ENCODE data around the gene IGSF21.

DNA sequence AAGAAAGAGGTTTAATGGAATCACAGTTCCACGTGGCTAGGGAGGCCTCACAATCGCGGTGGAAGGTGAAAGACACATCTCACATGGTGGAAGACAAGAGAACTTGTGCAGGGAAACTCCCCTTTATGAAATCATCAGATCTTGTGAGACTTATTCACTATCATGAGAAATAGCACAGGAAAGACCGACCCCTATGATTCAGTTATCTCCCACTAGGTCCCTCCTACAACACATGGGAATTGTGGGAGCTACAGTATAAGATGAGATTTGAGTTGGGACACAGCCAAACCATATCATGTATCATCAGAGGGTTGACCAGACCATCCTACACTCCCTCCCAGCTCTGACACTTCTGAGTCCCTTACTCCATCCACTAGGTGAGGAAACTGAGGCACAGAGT, 229.2 kb downstream of the IGSF21 start:
- TF ChIP-seq SNAI2 (CRISPR knock-in tag; IDR thresholded peaks at IDR 0.05) (no peak), ZFP30 (CRISPR knock-in tag; IDR thresholded peaks at IDR 0.05) (no peak), CSDC2 (CRISPR knock-in tag; IDR thresholded peaks at IDR 0.05) (no peak)
- TF ChIP-seq, protein P1, sequence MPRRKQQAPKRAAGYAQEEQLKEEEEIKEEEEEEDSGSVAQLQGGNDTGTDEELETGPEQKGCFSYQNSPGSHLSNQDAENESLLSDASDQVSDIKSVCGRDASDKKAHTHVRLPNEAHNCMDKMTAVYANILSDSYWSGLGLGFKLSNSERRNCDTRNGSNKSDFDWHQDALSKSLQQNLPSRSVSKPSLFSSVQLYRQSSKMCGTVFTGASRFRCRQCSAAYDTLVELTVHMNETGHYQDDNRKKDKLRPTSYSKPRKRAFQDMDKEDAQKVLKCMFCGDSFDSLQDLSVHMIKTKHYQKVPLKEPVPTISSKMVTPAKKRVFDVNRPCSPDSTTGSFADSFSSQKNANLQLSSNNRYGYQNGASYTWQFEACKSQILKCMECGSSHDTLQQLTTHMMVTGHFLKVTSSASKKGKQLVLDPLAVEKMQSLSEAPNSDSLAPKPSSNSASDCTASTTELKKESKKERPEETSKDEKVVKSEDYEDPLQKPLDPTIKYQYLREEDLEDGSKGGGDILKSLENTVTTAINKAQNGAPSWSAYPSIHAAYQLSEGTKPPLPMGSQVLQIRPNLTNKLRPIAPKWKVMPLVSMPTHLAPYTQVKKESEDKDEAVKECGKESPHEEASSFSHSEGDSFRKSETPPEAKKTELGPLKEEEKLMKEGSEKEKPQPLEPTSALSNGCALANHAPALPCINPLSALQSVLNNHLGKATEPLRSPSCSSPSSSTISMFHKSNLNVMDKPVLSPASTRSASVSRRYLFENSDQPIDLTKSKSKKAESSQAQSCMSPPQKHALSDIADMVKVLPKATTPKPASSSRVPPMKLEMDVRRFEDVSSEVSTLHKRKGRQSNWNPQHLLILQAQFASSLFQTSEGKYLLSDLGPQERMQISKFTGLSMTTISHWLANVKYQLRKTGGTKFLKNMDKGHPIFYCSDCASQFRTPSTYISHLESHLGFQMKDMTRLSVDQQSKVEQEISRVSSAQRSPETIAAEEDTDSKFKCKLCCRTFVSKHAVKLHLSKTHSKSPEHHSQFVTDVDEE (CRISPR knock-in tag; IDR thresholded peaks at IDR 0.05) = no peak
- TF ChIP-seq, protein P2, sequence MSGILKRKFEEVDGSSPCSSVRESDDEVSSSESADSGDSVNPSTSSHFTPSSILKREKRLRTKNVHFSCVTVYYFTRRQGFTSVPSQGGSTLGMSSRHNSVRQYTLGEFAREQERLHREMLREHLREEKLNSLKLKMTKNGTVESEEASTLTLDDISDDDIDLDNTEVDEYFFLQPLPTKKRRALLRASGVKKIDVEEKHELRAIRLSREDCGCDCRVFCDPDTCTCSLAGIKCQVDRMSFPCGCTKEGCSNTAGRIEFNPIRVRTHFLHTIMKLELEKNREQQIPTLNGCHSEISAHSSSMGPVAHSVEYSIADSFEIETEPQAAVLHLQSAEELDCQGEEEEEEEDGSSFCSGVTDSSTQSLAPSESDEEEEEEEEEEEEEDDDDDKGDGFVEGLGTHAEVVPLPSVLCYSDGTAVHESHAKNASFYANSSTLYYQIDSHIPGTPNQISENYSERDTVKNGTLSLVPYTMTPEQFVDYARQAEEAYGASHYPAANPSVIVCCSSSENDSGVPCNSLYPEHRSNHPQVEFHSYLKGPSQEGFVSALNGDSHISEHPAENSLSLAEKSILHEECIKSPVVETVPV (CRISPR knock-in tag; IDR thresholded peaks at IDR 0.05) = no peak
- TF ChIP-seq, protein P3, sequence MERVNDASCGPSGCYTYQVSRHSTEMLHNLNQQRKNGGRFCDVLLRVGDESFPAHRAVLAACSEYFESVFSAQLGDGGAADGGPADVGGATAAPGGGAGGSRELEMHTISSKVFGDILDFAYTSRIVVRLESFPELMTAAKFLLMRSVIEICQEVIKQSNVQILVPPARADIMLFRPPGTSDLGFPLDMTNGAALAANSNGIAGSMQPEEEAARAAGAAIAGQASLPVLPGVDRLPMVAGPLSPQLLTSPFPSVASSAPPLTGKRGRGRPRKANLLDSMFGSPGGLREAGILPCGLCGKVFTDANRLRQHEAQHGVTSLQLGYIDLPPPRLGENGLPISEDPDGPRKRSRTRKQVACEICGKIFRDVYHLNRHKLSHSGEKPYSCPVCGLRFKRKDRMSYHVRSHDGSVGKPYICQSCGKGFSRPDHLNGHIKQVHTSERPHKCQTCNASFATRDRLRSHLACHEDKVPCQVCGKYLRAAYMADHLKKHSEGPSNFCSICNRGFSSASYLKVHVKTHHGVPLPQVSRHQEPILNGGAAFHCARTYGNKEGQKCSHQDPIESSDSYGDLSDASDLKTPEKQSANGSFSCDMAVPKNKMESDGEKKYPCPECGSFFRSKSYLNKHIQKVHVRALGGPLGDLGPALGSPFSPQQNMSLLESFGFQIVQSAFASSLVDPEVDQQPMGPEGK (CRISPR knock-in tag; IDR thresholded peaks at IDR 0.05; ENCODE audit: borderline replicate concordance) = no peak
- TF ChIP-seq, protein P4, sequence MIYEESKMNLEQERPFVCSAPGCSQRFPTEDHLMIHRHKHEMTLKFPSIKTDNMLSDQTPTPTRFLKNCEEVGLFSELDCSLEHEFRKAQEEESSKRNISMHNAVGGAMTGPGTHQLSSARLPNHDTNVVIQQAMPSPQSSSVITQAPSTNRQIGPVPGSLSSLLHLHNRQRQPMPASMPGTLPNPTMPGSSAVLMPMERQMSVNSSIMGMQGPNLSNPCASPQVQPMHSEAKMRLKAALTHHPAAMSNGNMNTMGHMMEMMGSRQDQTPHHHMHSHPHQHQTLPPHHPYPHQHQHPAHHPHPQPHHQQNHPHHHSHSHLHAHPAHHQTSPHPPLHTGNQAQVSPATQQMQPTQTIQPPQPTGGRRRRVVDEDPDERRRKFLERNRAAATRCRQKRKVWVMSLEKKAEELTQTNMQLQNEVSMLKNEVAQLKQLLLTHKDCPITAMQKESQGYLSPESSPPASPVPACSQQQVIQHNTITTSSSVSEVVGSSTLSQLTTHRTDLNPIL (CRISPR knock-in tag; IDR thresholded peaks at IDR 0.05; ENCODE audit: low read depth) = no peak

All from SK-N-SH treated with all-trans-retinoic acid at 6 μM for 48 hours (cell line).